Measurements from ENCODE around the gene KCMF1.

The KCMF1 gene

DNA sequence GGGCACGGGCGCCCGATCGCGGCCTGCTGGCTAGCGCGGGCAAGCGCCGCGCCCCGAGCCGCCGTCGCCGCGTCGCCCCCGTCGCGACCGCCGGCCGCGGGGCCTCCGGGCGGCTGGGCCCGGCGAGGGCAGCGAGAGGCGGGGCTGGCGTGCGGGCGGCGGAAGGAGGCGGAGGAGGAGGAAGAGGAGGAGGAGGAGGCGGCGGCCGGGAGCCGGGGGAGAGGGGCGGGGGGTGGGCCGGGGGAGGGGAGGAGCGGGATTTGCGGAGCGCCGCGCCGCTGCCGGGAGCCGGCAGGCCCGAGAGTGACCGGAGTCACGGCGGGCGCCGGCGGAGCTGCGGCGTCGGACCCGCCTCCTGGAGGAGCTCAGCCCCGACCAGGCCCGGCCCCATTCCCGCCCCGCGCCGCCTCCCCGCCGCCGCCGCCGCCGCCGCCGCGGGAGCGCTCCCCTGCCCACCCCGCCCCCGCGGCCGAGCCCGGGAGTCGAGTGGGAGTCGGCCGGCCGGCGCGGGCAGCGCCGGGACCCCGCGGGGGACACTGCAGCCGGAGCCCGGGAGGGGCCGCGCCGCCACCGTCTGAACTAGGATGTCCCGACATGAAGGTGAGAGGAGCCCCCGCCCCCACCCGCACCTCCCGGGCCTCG is at the start of gene KCMF1:
Gene KCMF1, plus strand, starts transcription at position 294 of the 642 bp plus-strand sequence. Its CDS starts 291 bp downstream, at position 585.
- peaks cover 51% of the 10 kb centered on the region for H3K4me1 Mint-ChIP-seq

DNA sequence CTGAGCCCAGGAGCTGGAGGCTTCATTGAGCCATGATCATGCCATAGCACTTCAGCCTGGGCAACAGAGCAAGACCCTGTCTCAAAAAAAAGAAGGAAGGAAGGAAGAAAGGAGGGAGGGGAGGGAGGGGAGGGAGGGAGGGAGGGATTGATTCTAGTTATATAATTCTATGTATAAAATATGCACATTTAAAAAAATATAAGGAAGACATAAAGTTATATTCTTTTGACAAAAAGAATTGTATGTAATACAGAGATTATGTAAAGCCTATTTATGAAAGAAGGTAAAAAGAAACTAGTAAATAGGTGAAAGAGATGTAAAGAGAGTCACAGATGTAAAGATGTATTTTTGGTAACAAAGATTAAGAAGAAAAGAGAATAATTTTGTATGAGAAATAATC is 48.0 kb upstream of the KCMF1 start:
- CTCF ChIA-PET = interaction anchor here (1.0 to 4.6 kb wide), 2 partner anchors 34 to 43 kb away, joined by 3 to 134 read pairs; partner anchors contain the start of gene TRABD2A
- Mint-ChIP-seq H3K4me3 (no peak overlapping the region), H3K27ac (peak overlapping the region; percentile 80), H3K36me3 (peaks cover 16% of the 10 kb centered on the region), H3K27me3 (no peaks in the 10 kb centered on the region), H3K9me3 (peaks cover 4% of the 10 kb centered on the region), H3K4me1 (peaks cover 80% of the 10 kb centered on the region)
- DNase-seq = no peak

More for the DNA sequence above, at the start of gene KCMF1:
- no peaks in the 10 kb centered on the region for H3K27me3 Mint-ChIP-seq
- peak within 1 kb of the TSS; percentile 95 for H3K4me3 Mint-ChIP-seq
- peak within 1 kb of the TSS; percentile 100 for H3K27ac Mint-ChIP-seq
- DNase-seq = peak; percentile 82
- CTCF ChIA-PET = interaction anchor here (0.9 to 4.3 kb wide), 4 partner anchors 25 to 45 kb away, joined by 3 to 24 read pairs (median 13); no protein-coding TSS in a partner anchor
- H3K36me3 Mint-ChIP-seq = peaks cover 36% of the 10 kb centered on the region
- H3K9me3 Mint-ChIP-seq = no peaks in the 10 kb centered on the region

DNA sequence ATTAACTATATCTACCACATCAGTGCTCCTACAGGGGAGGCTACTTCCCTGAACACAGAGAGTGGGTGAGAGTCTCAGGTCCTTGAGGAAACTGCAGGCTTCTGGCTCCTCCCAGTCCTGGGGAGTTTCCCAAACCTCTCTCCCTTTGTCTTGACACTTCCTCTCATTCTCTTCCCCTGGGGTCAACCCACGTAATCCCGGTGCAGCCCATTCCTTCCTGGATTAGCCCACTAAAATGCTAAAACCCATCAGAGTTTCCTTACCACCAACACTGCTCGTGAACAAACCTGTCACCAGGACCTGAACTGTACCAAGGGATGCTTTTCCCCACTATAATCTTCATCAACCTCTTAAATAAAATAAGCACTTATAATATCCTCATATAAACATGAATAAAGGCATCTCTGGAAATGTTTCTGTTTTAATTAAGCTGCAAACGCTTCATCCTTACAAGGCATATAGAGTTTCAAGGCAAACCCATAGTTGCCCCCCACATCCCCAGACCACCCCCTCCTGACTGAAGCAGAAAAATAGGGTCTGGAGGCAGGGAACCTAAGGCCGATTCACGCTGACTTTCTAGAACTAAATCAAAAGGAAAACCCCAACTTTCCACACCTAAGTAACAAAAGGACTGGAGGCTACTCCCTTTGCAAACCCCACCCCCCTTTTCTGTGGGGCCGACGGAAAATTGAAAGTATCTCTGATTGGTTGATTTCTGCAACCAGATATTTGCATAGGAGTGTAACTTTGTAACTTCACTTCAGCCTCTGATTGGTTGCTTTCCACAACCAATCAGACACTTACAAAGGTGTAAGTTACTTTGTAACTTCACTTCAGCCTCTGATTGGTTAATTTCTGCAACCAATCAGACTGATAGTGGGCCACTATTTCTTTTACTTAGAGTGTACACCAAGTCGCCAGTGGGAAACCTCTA is 46.5 kb upstream of the KCMF1 start:
- Mint-ChIP-seq H3K9me3 (peaks cover 3% of the 10 kb centered on the region), H3K36me3 (peaks cover 15% of the 10 kb centered on the region), H3K4me1 (peaks cover 69% of the 10 kb centered on the region), H3K4me3 (peak overlapping the region; percentile 86), H3K27me3 (no peaks in the 10 kb centered on the region), H3K27ac (peak overlapping the region; percentile 90)
- DNase-seq = peak; percentile 87
- CTCF ChIA-PET = interaction anchor here (0.7 to 4.6 kb wide), 33 partner anchors 7 to 466 kb away, joined by 3 to 134 read pairs (median 19); partner anchors contain the start of genes SUCLG1, TMSB10 and TRABD2A

DNA sequence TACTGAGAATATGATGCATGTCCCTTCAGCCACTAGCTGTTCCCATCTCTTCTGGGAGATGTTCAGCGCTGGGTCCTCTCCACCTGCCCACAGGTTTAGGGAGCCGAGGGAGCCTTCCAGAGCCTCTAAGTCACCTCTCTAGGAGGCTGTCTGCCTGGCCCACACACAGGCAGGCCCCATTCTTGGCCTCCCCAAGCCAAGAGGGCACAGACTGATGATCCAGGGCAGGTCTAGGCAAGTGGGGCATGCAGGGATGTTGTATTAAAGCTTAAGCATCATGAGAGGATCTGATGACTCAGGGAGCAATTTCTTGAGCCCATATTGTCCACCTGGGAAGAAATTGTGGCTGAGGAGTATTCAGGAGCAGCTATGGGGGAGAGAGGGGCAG is 45.6 kb upstream of the KCMF1 start:
- peaks cover 65% of the 10 kb centered on the region for H3K4me1 Mint-ChIP-seq
- CTCF ChIA-PET = interaction anchor here (0.6 to 4.6 kb wide), 68 partner anchors 8 to 467 kb away, joined by 3 to 134 read pairs (median 5); partner anchors contain the start of genes SUCLG1, TMSB10 and TRABD2A
- H3K27me3 Mint-ChIP-seq = no peaks in the 10 kb centered on the region
- no peak for DNase-seq
- H3K9me3 Mint-ChIP-seq = peaks cover 3% of the 10 kb centered on the region
- peak overlapping the region; percentile 90 for H3K27ac Mint-ChIP-seq
- H3K4me3 Mint-ChIP-seq = peak overlapping the region; percentile 86
- peaks cover 13% of the 10 kb centered on the region for H3K36me3 Mint-ChIP-seq

DNA sequence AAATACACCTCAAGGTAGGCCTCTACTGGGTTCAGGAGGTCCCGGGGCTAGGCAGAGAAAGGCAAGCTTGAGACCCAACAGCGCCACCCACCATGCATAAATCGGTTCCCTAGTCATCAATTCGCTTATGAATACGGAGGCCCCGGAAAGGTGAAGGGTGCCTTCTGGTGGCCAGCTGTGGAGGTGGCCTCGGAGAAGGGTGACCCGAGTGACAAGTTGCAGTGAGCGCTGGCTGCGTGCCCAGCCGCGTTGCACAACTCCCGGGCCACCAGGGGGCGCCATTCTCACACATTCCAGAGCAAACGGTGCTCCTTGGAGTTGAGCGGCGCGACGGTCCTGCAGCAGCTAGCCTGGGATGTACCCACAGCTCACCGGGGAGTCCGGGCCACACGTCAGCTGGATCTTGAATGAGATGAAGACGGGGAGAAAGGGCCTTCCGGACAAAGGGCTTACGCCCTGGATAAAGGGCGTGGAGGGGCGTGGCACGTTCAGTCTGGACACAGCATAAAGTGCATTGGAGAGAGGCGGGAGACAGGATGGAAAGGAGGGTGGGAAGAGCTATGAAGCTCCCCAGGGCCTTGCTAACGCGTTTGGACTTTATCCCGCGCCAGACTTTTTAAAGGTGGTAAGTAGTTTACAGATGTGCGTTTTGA is 45.1 kb upstream of the KCMF1 start:
- H3K4me1 Mint-ChIP-seq = peaks cover 64% of the 10 kb centered on the region
- CTCF ChIA-PET = interaction anchor here (0.6 to 4.6 kb wide), 81 partner anchors 9 to 467 kb away, joined by 3 to 134 read pairs (median 5); partner anchors contain the start of genes SUCLG1, TCF7L1, TMSB10 and TRABD2A

DNA sequence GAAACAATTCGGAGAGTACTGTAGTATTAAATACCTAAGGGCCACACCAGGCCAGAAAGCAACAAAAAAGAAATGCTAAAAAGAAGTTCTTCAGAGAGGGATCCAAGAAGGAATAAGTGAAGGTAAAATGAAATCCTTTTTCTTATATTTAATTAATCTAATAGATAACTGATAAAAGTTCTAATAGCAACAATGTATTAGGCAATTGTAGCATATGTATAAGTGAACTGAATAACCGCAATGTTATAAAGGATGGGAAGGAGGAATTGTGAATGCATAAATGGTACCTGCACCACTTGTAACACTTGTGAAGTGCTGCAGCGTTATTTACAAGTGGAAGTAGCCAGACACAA is 43.7 kb upstream of the KCMF1 start:
- CTCF ChIA-PET = interaction anchor here (2.2 to 4.6 kb wide), 5 partner anchors 16 to 363 kb away, joined by 24 to 134 read pairs (median 71); partner anchors contain the start of gene TRABD2A
- H3K4me1 Mint-ChIP-seq = peaks cover 72% of the 10 kb centered on the region
- peak overlapping the region; percentile 90 for H3K27ac Mint-ChIP-seq
- H3K27me3 Mint-ChIP-seq = no peaks in the 10 kb centered on the region
- no peak for DNase-seq
- peak overlapping the region; percentile 86 for H3K4me3 Mint-ChIP-seq
- peaks cover 3% of the 10 kb centered on the region for H3K9me3 Mint-ChIP-seq
- peaks cover 15% of the 10 kb centered on the region for H3K36me3 Mint-ChIP-seq

More for the DNA sequence above, 45.1 kb upstream of the KCMF1 start:
- Mint-ChIP-seq H3K9me3 (peaks cover 3% of the 10 kb centered on the region), H3K27me3 (no peaks in the 10 kb centered on the region), H3K4me3 (peak overlapping the region; percentile 86), H3K27ac (peak overlapping the region; percentile 90), H3K36me3 (peaks cover 13% of the 10 kb centered on the region)
- DNase-seq = peak; percentile 99

DNA sequence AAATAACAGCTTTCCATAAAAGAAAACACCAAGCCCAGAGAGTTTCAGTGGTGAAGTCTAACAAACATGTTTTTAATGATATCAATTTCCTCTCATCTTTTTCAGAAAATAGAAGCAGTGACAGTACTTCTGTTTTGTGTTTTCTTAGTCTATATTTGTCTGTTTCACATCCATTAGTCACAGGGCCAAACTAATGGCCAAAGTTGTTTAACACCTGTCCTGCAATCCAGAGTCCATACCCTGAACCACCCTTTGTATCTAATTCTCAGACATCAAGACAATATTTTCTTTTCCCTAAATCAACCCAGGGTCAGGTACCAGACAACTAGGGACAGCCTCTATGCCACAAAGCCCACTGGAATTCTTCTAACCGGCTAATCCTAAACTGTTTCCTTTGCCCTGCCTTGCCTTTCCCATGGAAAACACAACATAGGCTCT is 39.6 kb upstream of the KCMF1 start:
- Mint-ChIP-seq H3K27ac (no peak overlapping the region), H3K4me3 (no peak overlapping the region), H3K27me3 (no peaks in the 10 kb centered on the region), H3K9me3 (peaks cover 1% of the 10 kb centered on the region), H3K36me3 (peaks cover 18% of the 10 kb centered on the region), H3K4me1 (peaks cover 50% of the 10 kb centered on the region)
- DNase-seq = no peak
- CTCF ChIA-PET = interaction anchor here (1.4 to 1.5 kb wide), 2 partner anchors 13 to 367 kb away, joined by 4 to 8 read pairs; no protein-coding TSS in a partner anchor

DNA sequence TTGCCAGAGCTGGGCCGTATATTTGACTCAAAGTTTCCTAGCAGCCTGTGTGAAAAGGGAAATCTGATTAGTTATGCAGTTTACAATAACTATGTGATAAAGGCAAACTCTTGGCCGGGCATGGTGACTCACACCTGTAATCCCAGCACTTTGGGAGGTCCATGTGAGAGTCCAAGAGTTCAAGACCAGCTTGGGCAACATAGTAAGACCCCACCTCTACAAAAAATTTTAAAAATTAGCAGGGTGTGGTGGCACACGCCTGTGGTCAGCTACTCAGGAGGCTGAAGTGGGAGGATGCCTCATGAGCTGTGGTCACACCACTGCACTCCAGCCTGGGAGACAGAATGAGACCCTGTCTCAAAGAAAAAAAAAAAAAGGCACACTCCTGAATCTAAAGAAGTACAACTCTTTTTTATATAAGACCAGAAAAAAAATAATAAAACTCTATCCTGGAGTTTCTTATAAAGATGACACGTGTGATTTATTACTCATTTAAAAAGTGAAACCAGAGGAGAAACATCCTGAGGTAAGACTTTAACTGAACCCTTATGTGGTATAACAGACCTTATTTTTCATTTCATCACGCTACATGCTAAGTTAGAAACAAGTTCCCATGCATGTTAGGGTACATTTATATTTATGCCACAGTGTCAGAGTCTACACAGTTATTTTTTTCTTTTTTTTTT is 32.6 kb upstream of the KCMF1 start:
- peak overlapping the region; percentile 98 for H3K27ac Mint-ChIP-seq
- peaks cover 3% of the 10 kb centered on the region for H3K9me3 Mint-ChIP-seq
- H3K4me1 Mint-ChIP-seq = peaks cover 64% of the 10 kb centered on the region
- DNase-seq = peak; percentile 53
- H3K4me3 Mint-ChIP-seq = peak overlapping the region; percentile 62
- peaks cover 32% of the 10 kb centered on the region for H3K36me3 Mint-ChIP-seq
- no peaks in the 10 kb centered on the region for H3K27me3 Mint-ChIP-seq
- CTCF ChIA-PET = interaction anchor here (0.6 to 9.6 kb wide), 5 partner anchors 10 to 56 kb away, joined by 3 to 105 read pairs (median 3); no protein-coding TSS in a partner anchor

DNA sequence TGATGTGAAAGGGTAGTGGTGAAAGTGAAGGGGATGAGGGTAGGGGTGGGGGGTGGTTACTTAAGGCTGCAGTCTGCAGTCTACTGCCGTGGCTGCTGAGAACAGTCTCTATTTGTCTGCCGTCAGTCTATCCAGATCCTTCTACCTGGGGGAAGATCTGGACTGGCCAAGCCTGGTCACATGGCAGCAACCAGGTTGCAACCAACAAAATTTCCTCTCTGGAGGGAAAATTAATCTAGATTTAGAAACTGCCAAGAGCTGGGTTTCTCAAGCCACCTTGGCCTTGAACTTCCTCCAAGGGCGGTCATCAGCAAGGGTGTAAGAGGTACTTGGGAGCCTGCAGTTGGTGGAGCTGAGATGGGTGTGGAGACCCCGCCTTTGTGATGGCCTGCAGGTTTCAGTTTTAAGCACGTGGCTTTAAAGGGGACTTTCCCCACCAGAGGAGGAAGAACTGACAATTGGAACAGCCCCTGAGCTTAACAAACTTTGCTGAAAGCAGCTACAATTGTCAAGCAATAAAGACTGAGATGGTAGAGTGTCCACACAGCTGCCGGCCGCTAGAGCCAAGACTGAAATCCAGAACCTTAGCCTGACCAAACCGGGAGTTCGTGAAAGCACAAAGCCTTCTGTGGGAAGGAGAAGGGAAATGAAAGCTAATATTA is 31.4 kb upstream of the KCMF1 start:
- peaks cover 3% of the 10 kb centered on the region for H3K9me3 Mint-ChIP-seq
- CTCF ChIA-PET = interaction anchor here (0.8 to 9.6 kb wide), 7 partner anchors 10 to 90 kb away, joined by 3 to 105 read pairs (median 3); no protein-coding TSS in a partner anchor
- peak overlapping the region; percentile 62 for H3K4me3 Mint-ChIP-seq
- no peaks in the 10 kb centered on the region for H3K27me3 Mint-ChIP-seq
- peak overlapping the region; percentile 98 for H3K27ac Mint-ChIP-seq
- peaks cover 34% of the 10 kb centered on the region for H3K36me3 Mint-ChIP-seq
- DNase-seq = peak; percentile 90
- H3K4me1 Mint-ChIP-seq = peaks cover 70% of the 10 kb centered on the region

DNA sequence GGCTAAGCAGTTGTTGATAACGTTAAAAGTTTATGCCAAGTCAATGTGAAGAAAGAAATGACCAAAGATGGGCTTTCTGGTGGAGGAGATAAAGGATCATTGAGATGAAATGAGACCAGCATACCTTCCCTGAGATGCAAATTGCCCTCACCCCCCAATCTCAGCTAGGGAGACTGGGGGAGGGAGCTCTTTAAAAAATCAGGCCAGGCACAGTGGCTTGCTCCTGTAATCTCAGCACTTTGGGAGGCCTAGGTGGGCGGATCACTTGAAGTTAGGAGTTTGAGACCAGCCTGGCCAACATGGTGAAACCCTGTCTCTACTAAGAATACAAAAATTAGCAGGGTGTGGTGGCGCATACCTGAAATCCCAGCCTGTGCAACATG is 30.9 kb upstream of the KCMF1 start:
- Mint-ChIP-seq H3K27ac (peak overlapping the region; percentile 98), H3K9me3 (peaks cover 3% of the 10 kb centered on the region), H3K4me3 (peak overlapping the region; percentile 62), H3K4me1 (peaks cover 75% of the 10 kb centered on the region), H3K36me3 (peaks cover 39% of the 10 kb centered on the region), H3K27me3 (no peaks in the 10 kb centered on the region)
- no peak for DNase-seq
- CTCF ChIA-PET = interaction anchor here (0.8 to 9.6 kb wide), 7 partner anchors 11 to 360 kb away, joined by 3 to 105 read pairs (median 3); no protein-coding TSS in a partner anchor

DNA sequence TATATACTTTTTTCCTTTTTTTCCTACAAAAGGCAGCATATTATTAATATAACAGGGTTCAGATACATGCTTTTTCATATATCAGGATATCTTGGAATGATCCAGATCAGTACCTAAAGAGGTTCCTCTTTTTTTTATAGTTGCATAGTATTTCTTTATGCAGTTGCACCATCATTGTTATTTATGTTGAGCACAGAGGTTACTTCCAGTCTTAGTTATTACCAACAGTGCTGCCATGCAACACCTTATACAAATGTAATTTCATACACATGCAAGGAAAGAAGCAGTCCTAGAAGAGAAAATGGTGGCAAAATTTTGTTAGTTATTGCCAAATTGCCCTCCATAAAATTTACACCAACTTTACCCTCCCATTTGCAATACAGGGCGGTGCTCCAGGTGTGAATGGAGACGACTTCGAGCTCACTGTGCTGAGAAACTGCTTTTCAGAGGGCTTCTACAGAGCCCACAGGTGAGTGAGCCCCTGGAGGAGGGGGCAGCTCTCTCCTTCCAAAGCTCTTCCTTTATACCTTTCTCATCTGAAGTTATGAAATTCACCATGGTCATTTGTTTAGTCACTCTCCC is 30.0 kb upstream of the KCMF1 start:
- Mint-ChIP-seq H3K27ac (peak overlapping the region; percentile 38), H3K4me3 (no peak overlapping the region), H3K4me1 (peaks cover 78% of the 10 kb centered on the region), H3K27me3 (no peaks in the 10 kb centered on the region), H3K36me3 (peaks cover 38% of the 10 kb centered on the region), H3K9me3 (peaks cover 1% of the 10 kb centered on the region)
- DNase-seq = no peak
- CTCF ChIA-PET = interaction anchor here (1.4 to 9.6 kb wide), 4 partner anchors 15 to 359 kb away, joined by 3 to 105 read pairs (median 5); no protein-coding TSS in a partner anchor

DNA sequence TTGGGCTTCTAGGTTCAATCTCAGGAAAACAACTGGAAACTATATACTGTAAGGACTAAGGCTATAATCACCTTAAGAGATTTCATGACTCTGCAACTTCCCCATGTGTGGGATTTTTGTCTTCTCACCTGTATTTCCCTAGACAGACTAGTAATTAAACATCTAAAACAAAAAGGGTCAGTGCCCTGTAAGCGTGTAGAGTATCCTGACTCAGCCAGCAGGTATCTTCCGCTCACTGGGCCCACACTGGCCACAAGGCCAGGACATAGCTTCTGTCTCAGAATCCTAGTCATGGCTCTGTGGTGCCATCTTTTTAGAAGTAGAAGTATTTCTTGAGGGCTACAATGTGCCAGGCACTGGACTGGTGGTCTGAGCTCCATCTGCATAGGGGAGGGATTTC is 28.8 kb upstream of the KCMF1 start:
- Mint-ChIP-seq H3K9me3 (no peaks in the 10 kb centered on the region), H3K4me3 (no peak overlapping the region), H3K27ac (no peak overlapping the region), H3K27me3 (no peaks in the 10 kb centered on the region), H3K4me1 (peaks cover 78% of the 10 kb centered on the region), H3K36me3 (peaks cover 32% of the 10 kb centered on the region)
- no peak for DNase-seq
- CTCF ChIA-PET = interaction anchor here (1.0 to 9.6 kb wide), 2 partner anchors 16 to 358 kb away, joined by 3 to 105 read pairs; no protein-coding TSS in a partner anchor
